ENCODE data around the gene FLOT1.

DNA sequence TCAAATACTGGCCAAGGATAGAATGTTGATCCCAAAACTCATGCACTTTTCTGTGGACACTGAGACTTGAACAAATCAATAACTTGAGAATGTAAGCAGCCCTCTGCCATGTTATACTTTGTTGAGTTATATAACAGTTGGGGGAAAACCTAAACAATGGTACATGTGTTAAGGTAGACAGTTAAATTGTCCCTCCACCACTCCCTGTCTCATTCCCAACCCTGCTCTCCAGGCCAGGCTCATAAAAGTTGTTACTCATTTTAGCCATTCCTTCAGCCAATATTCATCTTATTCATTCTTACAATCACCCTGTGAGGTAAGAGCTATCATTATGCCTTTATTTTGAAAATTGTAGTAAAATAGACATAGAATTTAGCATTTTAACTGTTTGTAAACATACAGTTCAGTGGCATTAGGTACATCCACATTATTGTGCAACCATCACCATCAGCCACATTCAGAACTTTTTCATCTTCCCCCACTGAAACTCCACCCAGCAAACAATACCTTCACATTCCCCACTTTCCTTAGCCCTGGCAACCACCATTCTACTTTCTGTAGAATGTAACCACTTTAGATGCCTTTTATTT is 40.0 kb upstream of the FLOT1 start:
- TF ChIP-seq, protein P1, sequence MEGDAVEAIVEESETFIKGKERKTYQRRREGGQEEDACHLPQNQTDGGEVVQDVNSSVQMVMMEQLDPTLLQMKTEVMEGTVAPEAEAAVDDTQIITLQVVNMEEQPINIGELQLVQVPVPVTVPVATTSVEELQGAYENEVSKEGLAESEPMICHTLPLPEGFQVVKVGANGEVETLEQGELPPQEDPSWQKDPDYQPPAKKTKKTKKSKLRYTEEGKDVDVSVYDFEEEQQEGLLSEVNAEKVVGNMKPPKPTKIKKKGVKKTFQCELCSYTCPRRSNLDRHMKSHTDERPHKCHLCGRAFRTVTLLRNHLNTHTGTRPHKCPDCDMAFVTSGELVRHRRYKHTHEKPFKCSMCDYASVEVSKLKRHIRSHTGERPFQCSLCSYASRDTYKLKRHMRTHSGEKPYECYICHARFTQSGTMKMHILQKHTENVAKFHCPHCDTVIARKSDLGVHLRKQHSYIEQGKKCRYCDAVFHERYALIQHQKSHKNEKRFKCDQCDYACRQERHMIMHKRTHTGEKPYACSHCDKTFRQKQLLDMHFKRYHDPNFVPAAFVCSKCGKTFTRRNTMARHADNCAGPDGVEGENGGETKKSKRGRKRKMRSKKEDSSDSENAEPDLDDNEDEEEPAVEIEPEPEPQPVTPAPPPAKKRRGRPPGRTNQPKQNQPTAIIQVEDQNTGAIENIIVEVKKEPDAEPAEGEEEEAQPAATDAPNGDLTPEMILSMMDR (IDR thresholded peaks at IDR 0.05) = no peak
- no peak for TF ChIP-seq POLR2A (IDR thresholded peaks at IDR 0.05)
